GM12875 (cell line): ENCODE results near the gene CA9.

Source experiments
- H3K4me3 ChIP-seq: one replicate; pipeline ENCODE4 v1.5.1; 2011; ENCODE audit warnings: low read depth, low read length, control low read depth
- CTCF ChIP-seq: IDR thresholded peaks from 2 replicates; pipeline ENCODE4 v1.5.1; 2011; ENCODE audit warnings: low read depth, mild to moderate bottlenecking, control low read depth, inconsistent platforms, low read length, moderate library complexity, borderline replicate concordance; ENCODE audit not compliant: insufficient read depth

The CA9 gene

GRCh38 chr9:35700031-35700430 lies 26.3 kb downstream of the CA9 start:
- TF ChIP-seq CTCF = no peak

GRCh38 chr9:35700942-35701341 lies 27.2 kb downstream of the CA9 start:
- no peak for TF ChIP-seq CTCF

More at GRCh38 chr9:35700031-35700430, 26.3 kb downstream of the CA9 start:
- H3K4me3 ChIP-seq = no peak overlapping the region

GRCh38 chr9:35702696-35703095 lies 29.0 kb downstream of the CA9 start:
- TF ChIP-seq CTCF = no peak
- H3K4me3 ChIP-seq = no peak overlapping the region

More at GRCh38 chr9:35700942-35701341, 27.2 kb downstream of the CA9 start:
- no peak overlapping the region for H3K4me3 ChIP-seq

GRCh38 chr9:35703906-35704672 lies 30.4 kb downstream of the CA9 start:
- no peak overlapping the region for H3K4me3 ChIP-seq
- no peak for TF ChIP-seq CTCF

GRCh38 chr9:35705372-35705771 lies 31.6 kb downstream of the CA9 start:
- H3K4me3 ChIP-seq = no peak overlapping the region
- TF ChIP-seq CTCF = no peak

- H3K4me3 ChIP-seq = no peak overlapping the region
- no peak for TF ChIP-seq CTCF
These were observed 32.2 kb downstream of the CA9 start for GRCh38 chr9:35705836-35706430.

GRCh38 chr9:35706951-35707350 lies 33.2 kb downstream of the CA9 start:
- no peak for TF ChIP-seq CTCF
- H3K4me3 ChIP-seq = no peak overlapping the region
